WI38 (cell line): ENCODE data around the gene PI4K2B.
"Not testable (repeated sequence)": the region's sequence is repeated elsewhere in the genome, so short reads cannot be mapped to it uniquely, and the experiment has no call there.

ENCODE experiments used
- H3K4me3 ChIP-seq: 2 replicates; pipeline ENCODE4 v1.5.1; 2011; ENCODE audit warnings: low read depth, mild to moderate bottlenecking, control low read depth, low read length
- CTCF ChIP-seq: IDR thresholded peaks from 2 replicates; pipeline ENCODE4 v1.5.1; 2012; ENCODE audit warnings: low read depth, mild to moderate bottlenecking, control low read depth, low read length

PI4K2B gene

GRCh38 chr4:25246680-25247611 lies 13.1 kb downstream of the PI4K2B start:
- H3K4me3 ChIP-seq, result no peak overlapping the region
- no peak for TF ChIP-seq CTCF

- not testable (repeated sequence) for H3K4me3 ChIP-seq
Observed at GRCh38 chr4:25248875-25249274, 15.0 kb downstream of the PI4K2B start.

GRCh38 chr4:25249494-25249893 lies 15.7 kb downstream of the PI4K2B start:
- H3K4me3 ChIP-seq, result not testable (repeated sequence)

GRCh38 chr4:25252230-25253070 lies 18.6 kb downstream of the PI4K2B start:
- H3K4me3 ChIP-seq, result no peak overlapping the region
- no peak for TF ChIP-seq CTCF

- no peak overlapping the region for H3K4me3 ChIP-seq
- no peak for TF ChIP-seq CTCF
Observed at GRCh38 chr4:25253071-25253445, 19.2 kb downstream of the PI4K2B start.

- not testable (repeated sequence) for H3K4me3 ChIP-seq
Observed at GRCh38 chr4:25253786-25254185, 20.0 kb downstream of the PI4K2B start.

GRCh38 chr4:25258980-25259578 lies 25.2 kb downstream of the PI4K2B start:
- H3K4me3 ChIP-seq, result no peak overlapping the region
- TF ChIP-seq CTCF, result no peak

- no peak overlapping the region for H3K4me3 ChIP-seq
Observed at GRCh38 chr4:25271866-25272265, 38.0 kb downstream of the PI4K2B start.

More at GRCh38 chr4:25271866-25272265, 38.0 kb downstream of the PI4K2B start:
- TF ChIP-seq CTCF, result no peak
